ENCODE measurements around the gene IER5. TPM values are rescaled to one million over a fixed set of nuclear protein-coding genes. Genes with fewer than 3 reads are reported as not detected.

IER5 gene
- polyA plus RNA-seq, 1 of the 3 experiments (the other 2 are of a cell fraction): 52.9 TPM

DNA sequence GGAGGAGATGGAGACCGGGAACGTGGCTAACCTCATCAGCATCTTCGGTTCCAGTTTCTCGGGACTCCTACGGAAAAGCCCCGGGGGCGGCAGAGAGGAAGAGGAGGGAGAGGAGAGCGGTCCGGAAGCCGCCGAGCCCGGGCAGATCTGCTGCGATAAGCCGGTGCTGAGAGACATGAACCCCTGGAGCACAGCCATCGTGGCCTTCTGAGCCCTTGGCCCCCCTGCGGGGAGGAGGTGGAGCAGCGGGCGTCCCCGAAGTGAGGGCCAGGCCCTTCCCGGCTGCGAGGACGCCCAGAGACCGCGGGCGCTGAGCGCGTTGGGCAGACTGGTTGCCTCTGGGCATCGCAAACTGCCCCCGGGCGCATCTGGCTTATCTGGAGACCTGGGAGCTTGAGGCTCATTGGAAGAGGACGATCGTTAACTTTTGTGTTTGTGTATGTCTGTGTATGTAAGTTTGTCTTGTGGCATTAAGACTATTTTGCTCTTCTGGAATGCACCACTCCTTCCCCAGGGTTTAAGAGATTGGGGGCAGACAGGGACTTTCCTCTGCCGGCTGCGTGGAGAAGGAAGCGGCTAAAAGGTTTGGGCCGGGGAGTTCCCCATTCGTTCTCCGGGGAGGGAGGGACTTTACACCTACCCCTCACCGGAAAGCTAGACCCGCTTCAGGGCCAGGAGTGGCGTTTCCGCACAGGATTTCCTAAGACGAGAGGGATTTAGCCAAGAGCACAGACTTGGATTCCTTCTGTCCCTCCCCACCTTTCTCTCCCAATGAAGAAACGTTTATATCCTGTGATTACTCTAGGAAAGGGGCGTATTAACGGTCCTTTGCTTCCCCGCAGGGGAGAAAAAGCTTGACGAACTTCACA, 1.4 kb downstream of the IER5 start (continued):
- TF ChIP-seq, protein P1, sequence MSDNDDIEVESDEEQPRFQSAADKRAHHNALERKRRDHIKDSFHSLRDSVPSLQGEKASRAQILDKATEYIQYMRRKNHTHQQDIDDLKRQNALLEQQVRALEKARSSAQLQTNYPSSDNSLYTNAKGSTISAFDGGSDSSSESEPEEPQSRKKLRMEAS (IDR thresholded peaks at IDR 0.05; ENCODE audit: low read depth): peak; percentile 36; the same call in 1 of the 2 replicates
- TF ChIP-seq, protein P2, sequence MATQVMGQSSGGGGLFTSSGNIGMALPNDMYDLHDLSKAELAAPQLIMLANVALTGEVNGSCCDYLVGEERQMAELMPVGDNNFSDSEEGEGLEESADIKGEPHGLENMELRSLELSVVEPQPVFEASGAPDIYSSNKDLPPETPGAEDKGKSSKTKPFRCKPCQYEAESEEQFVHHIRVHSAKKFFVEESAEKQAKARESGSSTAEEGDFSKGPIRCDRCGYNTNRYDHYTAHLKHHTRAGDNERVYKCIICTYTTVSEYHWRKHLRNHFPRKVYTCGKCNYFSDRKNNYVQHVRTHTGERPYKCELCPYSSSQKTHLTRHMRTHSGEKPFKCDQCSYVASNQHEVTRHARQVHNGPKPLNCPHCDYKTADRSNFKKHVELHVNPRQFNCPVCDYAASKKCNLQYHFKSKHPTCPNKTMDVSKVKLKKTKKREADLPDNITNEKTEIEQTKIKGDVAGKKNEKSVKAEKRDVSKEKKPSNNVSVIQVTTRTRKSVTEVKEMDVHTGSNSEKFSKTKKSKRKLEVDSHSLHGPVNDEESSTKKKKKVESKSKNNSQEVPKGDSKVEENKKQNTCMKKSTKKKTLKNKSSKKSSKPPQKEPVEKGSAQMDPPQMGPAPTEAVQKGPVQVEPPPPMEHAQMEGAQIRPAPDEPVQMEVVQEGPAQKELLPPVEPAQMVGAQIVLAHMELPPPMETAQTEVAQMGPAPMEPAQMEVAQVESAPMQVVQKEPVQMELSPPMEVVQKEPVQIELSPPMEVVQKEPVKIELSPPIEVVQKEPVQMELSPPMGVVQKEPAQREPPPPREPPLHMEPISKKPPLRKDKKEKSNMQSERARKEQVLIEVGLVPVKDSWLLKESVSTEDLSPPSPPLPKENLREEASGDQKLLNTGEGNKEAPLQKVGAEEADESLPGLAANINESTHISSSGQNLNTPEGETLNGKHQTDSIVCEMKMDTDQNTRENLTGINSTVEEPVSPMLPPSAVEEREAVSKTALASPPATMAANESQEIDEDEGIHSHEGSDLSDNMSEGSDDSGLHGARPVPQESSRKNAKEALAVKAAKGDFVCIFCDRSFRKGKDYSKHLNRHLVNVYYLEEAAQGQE (IDR thresholded peaks at IDR 0.05; ENCODE audit: low read depth, low read length): no peak
- TF ChIP-seq FOXJ3 (CRISPR knock-in tag; IDR thresholded peaks at IDR 0.05): no peak
- no peak for TF ChIP-seq POLR2AphosphoS5 (IDR thresholded peaks at IDR 0.05; ENCODE audit: low read depth, low read length)
- 0 out of 2 replicates have a peak, but pooled peaks have one; percentile 8 for TF ChIP-seq TCF12 (IDR thresholded peaks at IDR 0.05)
- TF ChIP-seq NRF1 (IDR thresholded peaks at IDR 0.05; ENCODE audit: low read depth, low read length): no peak
- TF ChIP-seq RCOR1 (IDR thresholded peaks at IDR 0.05; ENCODE audit: low read length): no peak
- no peak for TF ChIP-seq FOXM1 (IDR thresholded peaks at IDR 0.05; ENCODE audit: low read depth)
- peak; percentile 63 for TF ChIP-seq GATA2 (CRISPR knock-in tag; IDR thresholded peaks at IDR 0.05)
- TF ChIP-seq YY1 (IDR thresholded peaks at IDR 0.05; ENCODE audit: low read depth): no peak

DNA sequence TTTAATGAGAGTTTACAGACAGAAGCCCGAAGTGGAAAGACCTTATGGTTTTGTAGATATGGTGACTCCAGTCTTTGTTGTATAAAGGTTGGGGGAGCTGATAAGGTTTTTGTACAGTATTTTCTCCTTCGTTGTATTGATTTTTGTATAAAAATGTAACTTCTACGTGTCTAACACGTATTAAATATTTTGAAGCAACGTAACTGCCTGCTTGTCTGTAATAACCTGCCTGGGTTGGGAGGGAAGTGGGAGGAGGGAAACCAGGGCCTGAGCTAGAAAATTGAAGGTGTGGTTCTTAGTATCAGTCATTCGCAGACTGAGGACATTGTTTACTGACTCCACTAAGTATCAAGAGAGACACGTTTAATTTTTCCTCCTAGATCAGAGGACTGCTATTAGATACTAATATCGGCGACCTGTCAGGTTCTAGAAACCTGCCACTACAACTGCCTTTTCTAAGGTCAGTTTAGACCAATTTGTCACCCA, 2.2 kb downstream of the IER5 start:
- no peaks in the 10 kb centered on the region for H3K9me2 ChIP-seq
- peak overlapping the region; percentile 84 for H3K4me2 ChIP-seq
- peaks cover 67% of the 10 kb centered on the region for H4K20me1 ChIP-seq (ENCODE audit: insufficient read depth)
- H3K27me3 ChIP-seq (ENCODE audit: insufficient read depth): no peaks in the 10 kb centered on the region
- peak overlapping the region; percentile 91 for H3K9ac ChIP-seq
- H3F3A ChIP-seq (replicated peaks; ENCODE audit: insufficient read depth): peaks cover 48% of the 10 kb centered on the region
- TF ChIP-seq RFX5 (IDR thresholded peaks at IDR 0.05; ENCODE audit: low read length) (no peak), GABPA (IDR thresholded peaks at IDR 0.05; ENCODE audit: low read depth) (0 out of 2 replicates have a peak, but pooled peaks have one; percentile 1), TAF1 (IDR thresholded peaks at IDR 0.05; ENCODE audit: borderline replicate concordance, low read depth, low read length) (no peak)
- TF ChIP-seq, protein P2 (IDR thresholded peaks at IDR 0.05; ENCODE audit: low read depth, low read length): no peak
- TF ChIP-seq, protein P3, sequence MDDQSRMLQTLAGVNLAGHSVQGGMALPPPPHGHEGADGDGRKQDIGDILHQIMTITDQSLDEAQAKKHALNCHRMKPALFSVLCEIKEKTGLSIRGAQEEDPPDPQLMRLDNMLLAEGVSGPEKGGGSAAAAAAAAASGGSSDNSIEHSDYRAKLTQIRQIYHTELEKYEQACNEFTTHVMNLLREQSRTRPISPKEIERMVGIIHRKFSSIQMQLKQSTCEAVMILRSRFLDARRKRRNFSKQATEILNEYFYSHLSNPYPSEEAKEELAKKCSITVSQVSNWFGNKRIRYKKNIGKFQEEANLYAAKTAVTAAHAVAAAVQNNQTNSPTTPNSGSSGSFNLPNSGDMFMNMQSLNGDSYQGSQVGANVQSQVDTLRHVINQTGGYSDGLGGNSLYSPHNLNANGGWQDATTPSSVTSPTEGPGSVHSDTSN (IDR thresholded peaks at IDR 0.05): no peak
- TF ChIP-seq, protein P1 (IDR thresholded peaks at IDR 0.05; ENCODE audit: low read depth): no peak
- TF ChIP-seq, protein P4, sequence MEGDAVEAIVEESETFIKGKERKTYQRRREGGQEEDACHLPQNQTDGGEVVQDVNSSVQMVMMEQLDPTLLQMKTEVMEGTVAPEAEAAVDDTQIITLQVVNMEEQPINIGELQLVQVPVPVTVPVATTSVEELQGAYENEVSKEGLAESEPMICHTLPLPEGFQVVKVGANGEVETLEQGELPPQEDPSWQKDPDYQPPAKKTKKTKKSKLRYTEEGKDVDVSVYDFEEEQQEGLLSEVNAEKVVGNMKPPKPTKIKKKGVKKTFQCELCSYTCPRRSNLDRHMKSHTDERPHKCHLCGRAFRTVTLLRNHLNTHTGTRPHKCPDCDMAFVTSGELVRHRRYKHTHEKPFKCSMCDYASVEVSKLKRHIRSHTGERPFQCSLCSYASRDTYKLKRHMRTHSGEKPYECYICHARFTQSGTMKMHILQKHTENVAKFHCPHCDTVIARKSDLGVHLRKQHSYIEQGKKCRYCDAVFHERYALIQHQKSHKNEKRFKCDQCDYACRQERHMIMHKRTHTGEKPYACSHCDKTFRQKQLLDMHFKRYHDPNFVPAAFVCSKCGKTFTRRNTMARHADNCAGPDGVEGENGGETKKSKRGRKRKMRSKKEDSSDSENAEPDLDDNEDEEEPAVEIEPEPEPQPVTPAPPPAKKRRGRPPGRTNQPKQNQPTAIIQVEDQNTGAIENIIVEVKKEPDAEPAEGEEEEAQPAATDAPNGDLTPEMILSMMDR (IDR thresholded peaks at IDR 0.05): no peak
- no peak for DNase-seq
- H3K9me3 ChIP-seq: no peaks in the 10 kb centered on the region
- CTCF ChIA-PET: interaction anchor here (0.7 to 13.3 kb wide), 14 partner anchors 9 to 575 kb away, joined by 3 to 145 read pairs (median 4); no protein-coding TSS in a partner anchor
- H3K27ac ChIP-seq (ENCODE audit: low read depth in 2 of 2, low read length in 1 of 2): peak overlapping the region; percentile 77 to 81; a peak in 3 of 4 replicates
- H3K4me3 ChIP-seq (ENCODE audit: low read depth in 2 of 2, low read length in 1 of 2): peak overlapping the region; percentile 90 to 96
- WGBS (ENCODE audit: low lambda C conversion rate): 20% methylated on average over 9 of the region's 9 CpGs
- peaks cover 29 to 31% of the 10 kb centered on the region in 2 experiments for H3K4me1 ChIP-seq (ENCODE audit: control insufficient read depth in 1 of 2, insufficient read depth in 2 of 2, low read depth in 1 of 2, low read length in 1 of 2)
- H3K36me3 ChIP-seq (replicated peaks in 1 of 2; ENCODE audit: control insufficient read depth in 1 of 2, insufficient read depth in 2 of 2, low read length in 1 of 2): peaks cover 25 to 33% of the 10 kb centered on the region in 2 experiments
- no peak overlapping the region for H2AFZ ChIP-seq (ENCODE audit: low read depth)
- POLR2A ChIA-PET: interaction anchor here (0.8 to 3.0 kb wide), 8 partner anchors 12 to 588 kb away, joined by 3 to 24 read pairs (median 3); partner anchors contain the start of gene ACBD6
- H3K79me2 ChIP-seq (ENCODE audit: insufficient read depth): peaks cover 62% of the 10 kb centered on the region
